ENCODE results near the gene CES5A.

CES5A gene

DNA sequence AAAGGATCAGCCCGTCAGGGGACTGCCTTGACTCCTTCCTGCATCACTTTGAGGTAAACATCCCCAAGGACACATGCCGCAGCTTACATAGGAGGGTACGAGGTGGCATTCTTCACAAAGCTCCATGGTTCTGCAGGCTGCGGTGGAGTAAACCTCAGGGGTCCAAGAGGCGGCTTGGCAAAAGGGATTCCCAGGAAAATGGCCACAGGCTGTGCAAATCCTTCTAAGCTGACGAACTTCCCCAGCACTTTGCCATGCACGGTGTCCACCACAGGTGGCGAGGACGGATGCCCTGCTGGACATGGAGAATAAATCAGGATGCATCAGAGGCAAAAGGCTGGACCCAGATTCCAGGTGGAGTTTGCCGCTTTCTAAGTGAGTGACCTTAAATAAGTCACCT lies 46.5 kb downstream of the CES5A start:
- DNase-seq (ENCODE audit: low spot score) = peak; percentile 73
- TF ChIP-seq, protein P1, sequence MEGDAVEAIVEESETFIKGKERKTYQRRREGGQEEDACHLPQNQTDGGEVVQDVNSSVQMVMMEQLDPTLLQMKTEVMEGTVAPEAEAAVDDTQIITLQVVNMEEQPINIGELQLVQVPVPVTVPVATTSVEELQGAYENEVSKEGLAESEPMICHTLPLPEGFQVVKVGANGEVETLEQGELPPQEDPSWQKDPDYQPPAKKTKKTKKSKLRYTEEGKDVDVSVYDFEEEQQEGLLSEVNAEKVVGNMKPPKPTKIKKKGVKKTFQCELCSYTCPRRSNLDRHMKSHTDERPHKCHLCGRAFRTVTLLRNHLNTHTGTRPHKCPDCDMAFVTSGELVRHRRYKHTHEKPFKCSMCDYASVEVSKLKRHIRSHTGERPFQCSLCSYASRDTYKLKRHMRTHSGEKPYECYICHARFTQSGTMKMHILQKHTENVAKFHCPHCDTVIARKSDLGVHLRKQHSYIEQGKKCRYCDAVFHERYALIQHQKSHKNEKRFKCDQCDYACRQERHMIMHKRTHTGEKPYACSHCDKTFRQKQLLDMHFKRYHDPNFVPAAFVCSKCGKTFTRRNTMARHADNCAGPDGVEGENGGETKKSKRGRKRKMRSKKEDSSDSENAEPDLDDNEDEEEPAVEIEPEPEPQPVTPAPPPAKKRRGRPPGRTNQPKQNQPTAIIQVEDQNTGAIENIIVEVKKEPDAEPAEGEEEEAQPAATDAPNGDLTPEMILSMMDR (IDR thresholded peaks at IDR 0.05) = no peak
- Histone ChIP-seq H3K4me3 (no peak overlapping the region), H3K27ac (no peak overlapping the region)

DNA sequence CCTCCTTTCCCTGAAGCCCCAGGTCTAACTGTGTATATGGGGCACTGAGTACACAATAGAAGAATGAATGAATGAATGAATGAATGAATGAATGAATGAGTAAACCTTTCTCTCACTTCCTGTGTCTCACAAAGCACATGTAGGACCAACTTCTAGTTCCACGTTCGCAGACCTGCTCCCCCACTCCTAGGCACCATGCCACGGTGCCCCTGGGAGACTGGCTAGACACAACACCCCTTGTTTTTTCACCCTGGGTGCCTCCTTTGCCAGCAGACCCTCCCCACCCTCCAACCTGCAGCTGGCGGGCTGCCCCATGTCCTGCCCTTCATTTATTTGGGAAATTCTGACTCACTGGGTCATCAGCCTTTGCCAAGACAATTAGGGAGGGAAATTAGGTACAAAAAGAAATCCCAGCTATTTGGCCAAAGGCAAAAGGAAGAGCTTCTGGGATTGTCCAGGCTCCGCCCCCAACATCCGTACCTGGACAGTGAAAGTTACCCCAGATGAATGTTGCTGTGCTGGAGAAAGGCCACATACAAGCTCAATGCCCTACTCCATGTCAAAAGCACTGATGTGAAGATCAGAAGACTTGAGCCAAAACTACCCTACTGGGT lies 50.0 kb downstream of the CES5A start:
- TF ChIP-seq, protein P1 (IDR thresholded peaks at IDR 0.05) = no peak
- DNase-seq (ENCODE audit: low spot score) = peak; percentile 28
- Histone ChIP-seq H3K27ac (no peak overlapping the region), H3K4me3 (no peak overlapping the region)

DNA sequence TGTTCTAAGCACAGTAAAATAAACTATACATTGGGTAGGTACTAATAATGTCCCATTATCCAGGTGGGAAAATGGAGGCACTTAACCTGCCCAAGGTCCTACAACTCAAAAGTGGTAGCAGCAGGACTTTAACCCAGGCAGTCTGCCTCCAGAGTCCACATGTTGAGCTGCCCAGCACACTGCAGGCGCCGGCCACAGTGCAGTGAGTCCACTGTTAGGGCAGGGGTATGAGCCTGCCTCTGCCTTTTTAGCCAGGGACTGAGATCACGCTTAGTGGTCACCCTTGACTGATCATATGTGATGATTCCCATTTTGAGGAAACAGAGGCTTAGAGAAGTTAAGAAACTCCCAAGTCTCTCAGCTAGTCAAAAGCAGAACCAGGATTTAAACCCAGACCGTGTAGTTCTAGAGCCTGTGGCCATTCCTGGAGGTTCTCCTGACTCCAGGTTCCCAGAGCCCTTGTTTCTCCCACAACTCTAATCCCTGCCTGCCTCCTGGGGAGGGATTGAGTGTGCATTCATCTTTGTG lies 50.6 kb downstream of the CES5A start:
- DNase-seq (ENCODE audit: low spot score) = no peak
- Histone ChIP-seq H3K4me3 (no peak overlapping the region), H3K27ac (no peak overlapping the region)
- TF ChIP-seq, protein P1 (IDR thresholded peaks at IDR 0.05) = no peak

DNA sequence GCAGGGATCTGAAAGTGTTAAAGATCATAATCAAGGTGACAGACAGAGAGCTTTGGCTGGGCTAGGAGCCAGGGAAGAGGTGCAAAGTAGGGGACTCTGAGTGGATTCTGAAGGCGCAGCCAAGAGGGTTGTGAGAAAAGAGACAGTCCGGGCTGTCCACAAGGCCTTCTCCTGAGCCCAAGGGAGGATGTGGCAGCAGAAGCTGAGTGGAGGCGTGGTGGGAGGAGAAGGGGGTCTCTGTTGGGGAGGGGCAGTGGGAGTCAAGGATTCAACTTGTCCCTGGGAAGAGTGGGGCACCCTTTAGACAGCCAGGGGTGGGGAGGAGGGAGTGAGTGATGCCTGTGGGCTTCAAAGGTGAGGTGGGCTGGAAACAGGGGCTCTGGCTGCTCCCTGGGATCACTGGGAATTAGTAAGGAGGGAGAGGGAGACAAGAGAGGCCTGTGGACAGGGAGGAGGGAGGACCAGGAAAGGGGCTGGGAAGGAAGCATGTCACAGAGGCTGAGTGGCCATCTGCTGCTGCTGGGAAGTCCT lies 52.8 kb downstream of the CES5A start:
- TF ChIP-seq, protein P1 (IDR thresholded peaks at IDR 0.05) = no peak
- peak; percentile 56 for DNase-seq (ENCODE audit: low spot score)
- H3K27ac ChIP-seq = no peak overlapping the region
- H3K4me3 ChIP-seq = no peak overlapping the region

DNA sequence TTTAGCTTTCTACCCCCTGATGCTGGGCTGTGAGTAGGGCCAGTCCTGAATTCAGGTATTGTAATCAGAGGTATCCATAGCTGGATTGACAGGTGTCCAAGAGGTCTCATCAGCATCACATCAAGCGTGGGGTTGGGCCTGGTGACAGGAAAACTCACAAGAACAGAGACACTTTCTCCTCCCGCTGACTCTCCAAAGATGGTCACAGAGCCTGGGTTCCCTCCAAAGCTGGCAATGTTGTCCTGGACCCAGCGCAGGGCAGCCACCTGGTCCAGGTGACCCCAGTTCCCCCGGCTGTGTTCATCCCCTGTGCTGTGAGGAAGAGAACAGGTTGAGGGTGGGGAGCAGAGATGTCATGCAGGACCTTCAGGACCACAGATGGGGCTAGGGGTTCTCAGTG lies 54.0 kb downstream of the CES5A start:
- DNase-seq (ENCODE audit: low spot score) = peak; percentile 53
- TF ChIP-seq, protein P1 (IDR thresholded peaks at IDR 0.05) = no peak
- Histone ChIP-seq H3K27ac (no peak overlapping the region), H3K4me3 (no peak overlapping the region)

DNA sequence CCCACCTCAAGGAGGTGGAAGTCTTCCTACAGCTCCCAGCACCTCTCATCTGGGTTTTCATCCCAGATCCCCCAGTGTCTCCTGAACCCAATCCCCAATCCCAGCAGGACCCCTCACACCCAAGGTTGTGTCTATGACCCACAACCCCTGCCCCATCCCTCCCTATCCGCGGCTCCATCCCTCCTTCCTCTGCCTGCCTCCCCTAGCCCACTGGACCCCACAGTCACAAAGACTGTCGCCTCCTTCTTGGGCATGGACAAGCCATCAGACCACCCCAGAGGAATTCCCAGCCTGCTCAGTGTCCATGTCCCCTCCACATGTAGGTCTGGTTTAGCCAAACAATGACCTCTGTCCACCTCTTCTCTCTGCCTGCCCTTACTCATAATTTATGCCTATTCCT lies 54.6 kb downstream of the CES5A start:
- DNase-seq (ENCODE audit: low spot score) = no peak
- no peak overlapping the region for H3K4me3 ChIP-seq
- no peak overlapping the region for H3K27ac ChIP-seq
- TF ChIP-seq, protein P1 (IDR thresholded peaks at IDR 0.05) = no peak

All from coronary artery (tissue), 2 donors.